GM18526 (cell line): ENCODE data around the gene LAMC1.

Source experiments
- POLR2A ChIP-seq: IDR thresholded peaks from 3 replicates; pipeline ENCODE4 v1.6.1; 2011; ENCODE audit not compliant: insufficient read length; ENCODE audit errors: extremely low read depth

LAMC1 gene

DNA sequence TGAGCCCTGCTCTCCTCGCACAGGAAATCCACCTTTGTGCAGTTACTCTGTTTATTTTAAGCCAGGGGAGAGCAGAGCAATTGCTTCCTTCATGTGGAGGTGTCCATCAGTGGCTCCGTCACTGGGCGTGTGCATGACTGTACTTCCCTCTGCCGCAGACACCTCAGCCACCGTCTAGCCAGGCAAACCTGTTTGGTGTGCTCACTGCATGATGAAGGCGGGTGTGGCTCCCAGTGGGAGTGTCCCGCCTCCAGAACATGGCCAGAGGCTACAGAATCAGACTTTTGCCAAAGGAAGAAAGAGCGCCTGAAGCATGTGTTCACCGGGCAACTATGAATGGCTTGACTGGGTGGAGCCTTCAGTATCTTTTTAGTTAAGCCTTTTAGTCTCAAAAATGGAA is 136.7 kb downstream of the LAMC1 start:
- no peak for TF ChIP-seq POLR2A

GRCh38 chr1:183161391-183161790 is 138.2 kb downstream of the LAMC1 start:
- TF ChIP-seq POLR2A, result no peak

- no peak for TF ChIP-seq POLR2A
Measured at GRCh38 chr1:183163316-183163715, 140.1 kb downstream of the LAMC1 start.

DNA sequence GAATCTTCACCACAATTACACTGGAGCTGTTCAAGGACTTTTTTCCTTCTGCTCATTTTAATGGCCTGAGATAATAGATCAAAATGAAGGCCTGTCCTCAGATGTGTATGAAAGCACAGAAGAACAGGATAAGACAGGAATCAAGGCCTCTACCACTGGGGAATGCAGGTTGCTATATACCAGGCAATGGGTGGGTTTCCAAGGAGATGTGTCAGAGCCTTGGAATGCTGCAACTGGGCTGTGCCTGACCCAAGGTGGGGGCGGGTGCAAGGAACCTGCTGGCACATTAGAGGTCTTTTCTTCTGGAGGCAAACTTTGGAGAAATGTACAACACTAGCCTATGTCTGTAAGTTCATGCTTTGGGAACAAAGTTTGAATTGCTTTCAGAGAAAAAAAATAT is 141.1 kb downstream of the LAMC1 start:
- no peak for TF ChIP-seq POLR2A

DNA sequence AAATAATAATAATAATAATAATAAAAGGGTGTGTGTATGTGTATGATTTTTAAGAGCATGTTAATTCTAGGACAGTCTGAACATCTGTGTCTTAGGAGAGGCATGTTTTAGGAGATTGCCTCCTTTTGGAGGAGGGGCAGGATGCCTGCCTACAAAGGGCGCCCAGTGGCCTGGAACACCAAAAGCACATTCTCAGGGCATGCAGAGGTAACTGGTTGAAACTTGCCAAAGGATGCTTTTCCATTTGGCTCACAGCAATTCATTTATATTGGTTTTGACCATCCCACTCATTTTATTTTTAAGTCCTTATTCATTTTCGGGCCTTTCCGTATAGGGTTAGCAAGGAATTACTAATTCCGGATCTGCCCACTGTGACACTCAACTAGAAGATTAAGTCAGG is 141.7 kb downstream of the LAMC1 start:
- no peak for TF ChIP-seq POLR2A

DNA sequence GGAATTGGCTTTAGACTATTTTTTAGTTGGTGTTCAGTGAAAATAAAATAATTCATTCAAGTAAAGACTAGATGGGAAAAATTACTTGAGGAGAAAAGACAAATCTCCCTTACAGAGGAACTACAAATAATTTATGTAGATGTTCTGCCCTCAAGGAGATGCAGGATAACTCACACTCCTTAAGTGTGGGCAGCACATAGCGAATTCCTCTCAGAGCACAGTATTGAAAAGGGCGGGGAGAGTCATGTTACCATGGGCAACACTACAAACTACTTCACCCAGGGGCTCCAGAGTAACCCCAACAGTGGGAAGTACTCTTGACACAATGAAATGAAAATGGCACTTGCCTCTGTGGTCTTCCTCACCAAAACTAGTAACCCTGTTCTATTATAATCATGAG is 142.2 kb downstream of the LAMC1 start:
- no peak for TF ChIP-seq POLR2A

- no peak for TF ChIP-seq POLR2A
Measured at GRCh38 chr1:183166454-183166853, 143.2 kb downstream of the LAMC1 start.

GRCh38 chr1:183167676-183168075 is 144.5 kb downstream of the LAMC1 start:
- no peak for TF ChIP-seq POLR2A

DNA sequence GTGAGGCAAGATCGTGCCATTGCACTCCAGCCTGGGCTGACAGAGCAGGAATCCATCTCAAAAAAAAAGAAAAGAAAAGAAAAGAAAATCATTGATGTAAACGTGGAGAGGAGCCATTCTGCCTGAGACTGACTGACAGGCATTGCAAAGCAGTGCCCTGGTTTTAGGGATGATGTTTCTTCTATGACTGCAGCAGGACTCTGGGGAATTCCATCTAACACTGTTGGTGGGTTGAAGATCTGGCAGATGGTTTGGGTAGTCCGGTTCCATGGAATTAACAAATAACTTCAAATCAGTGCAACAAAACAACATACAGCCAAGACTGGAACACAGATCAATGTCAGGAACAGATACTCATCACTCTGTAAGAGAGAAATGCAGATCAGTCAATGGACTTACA is 145.1 kb downstream of the LAMC1 start:
- TF ChIP-seq POLR2A, result no peak

GRCh38 chr1:183173828-183174227 is 150.6 kb downstream of the LAMC1 start:
- no peak for TF ChIP-seq POLR2A

GRCh38 chr1:183175631-183176030 is 152.4 kb downstream of the LAMC1 start:
- TF ChIP-seq POLR2A, result no peak

- no peak for TF ChIP-seq POLR2A
Measured at GRCh38 chr1:183178545-183178944, 155.3 kb downstream of the LAMC1 start.

GRCh38 chr1:183179033-183179432 is 155.8 kb downstream of the LAMC1 start:
- TF ChIP-seq POLR2A, result no peak

- TF ChIP-seq POLR2A, result no peak
Measured at GRCh38 chr1:183180218-183180617, 157.0 kb downstream of the LAMC1 start.

DNA sequence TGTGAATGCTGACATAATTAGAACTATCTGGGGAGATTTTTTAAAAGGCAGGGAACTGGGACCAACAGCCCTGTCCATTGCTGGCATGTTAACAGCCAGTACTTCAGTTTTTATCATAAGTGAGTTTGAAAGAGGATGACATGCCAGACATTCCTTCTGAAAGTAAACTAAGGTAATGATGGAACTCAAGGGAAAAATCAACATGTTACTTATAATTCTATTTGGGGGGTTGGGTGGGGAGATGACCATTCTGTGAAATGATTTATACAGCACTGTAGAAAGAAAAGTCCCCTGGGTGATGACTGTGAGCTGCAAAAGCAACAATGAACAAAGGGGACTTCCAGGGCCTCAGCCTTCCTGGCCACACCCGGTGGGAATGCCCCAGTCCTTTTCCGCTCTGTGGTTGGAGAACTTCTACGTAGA is 157.4 kb downstream of the LAMC1 start:
- TF ChIP-seq POLR2A, result no peak

- no peak for TF ChIP-seq POLR2A
Measured at GRCh38 chr1:183185941-183186490, 162.8 kb downstream of the LAMC1 start, which contains the start of gene LAMC2. TSS of gene LAMC2 (plus strand) at chr1:183186264. CDS start at chr1:183186353, 89 bp downstream.

GRCh38 chr1:183186841-183187240 is 163.6 kb downstream of the LAMC1 start:
- no peak for TF ChIP-seq POLR2A
